ENCODE measurements around the gene C2CD4D.

Gene C2CD4D

GRCh38 chr1:151790071-151790939 is 49.3 kb downstream of the C2CD4D start, which contains the start of gene TDRKH:
Gene TDRKH, minus strand, starts transcription at chr1:151790500. Its CDS starts 7,478 bp downstream, at chr1:151783022.
- TF ChIP-seq CTCF (IDR thresholded peaks at IDR 0.05; ENCODE audit: control extremely low read depth, extremely low read depth, low read depth, missing control alignments) = peak; percentile 46
- DNase-seq (ENCODE audit: extremely low spot score) = peak; percentile 99
- ChIA-PET POLR2A (no interaction called here), CTCF (interaction anchor here (1.0 to 3.3 kb wide), 6 partner anchors 11 to 118 kb away, joined by 3 to 12 read pairs (median 4); partner anchors contain the start of genes MRPL9 and THEM4)

Measured in GM10248 (cell line).